CD4-positive, alpha-beta T cell treated with Interleukin-12 subunit alpha and Interleukin-12 subunit beta, for 1 hour (primary cell): ENCODE measurements around the gene CFAP92.
A peak's percentile ranks its signal among the peaks of the same experiment; 100 is the strongest.

Experiments used
- DNase-seq: peaks from one replicate; pipeline ENCODE4 v3.0.0-alpha.2; 2020

The CFAP92 gene, protein sequence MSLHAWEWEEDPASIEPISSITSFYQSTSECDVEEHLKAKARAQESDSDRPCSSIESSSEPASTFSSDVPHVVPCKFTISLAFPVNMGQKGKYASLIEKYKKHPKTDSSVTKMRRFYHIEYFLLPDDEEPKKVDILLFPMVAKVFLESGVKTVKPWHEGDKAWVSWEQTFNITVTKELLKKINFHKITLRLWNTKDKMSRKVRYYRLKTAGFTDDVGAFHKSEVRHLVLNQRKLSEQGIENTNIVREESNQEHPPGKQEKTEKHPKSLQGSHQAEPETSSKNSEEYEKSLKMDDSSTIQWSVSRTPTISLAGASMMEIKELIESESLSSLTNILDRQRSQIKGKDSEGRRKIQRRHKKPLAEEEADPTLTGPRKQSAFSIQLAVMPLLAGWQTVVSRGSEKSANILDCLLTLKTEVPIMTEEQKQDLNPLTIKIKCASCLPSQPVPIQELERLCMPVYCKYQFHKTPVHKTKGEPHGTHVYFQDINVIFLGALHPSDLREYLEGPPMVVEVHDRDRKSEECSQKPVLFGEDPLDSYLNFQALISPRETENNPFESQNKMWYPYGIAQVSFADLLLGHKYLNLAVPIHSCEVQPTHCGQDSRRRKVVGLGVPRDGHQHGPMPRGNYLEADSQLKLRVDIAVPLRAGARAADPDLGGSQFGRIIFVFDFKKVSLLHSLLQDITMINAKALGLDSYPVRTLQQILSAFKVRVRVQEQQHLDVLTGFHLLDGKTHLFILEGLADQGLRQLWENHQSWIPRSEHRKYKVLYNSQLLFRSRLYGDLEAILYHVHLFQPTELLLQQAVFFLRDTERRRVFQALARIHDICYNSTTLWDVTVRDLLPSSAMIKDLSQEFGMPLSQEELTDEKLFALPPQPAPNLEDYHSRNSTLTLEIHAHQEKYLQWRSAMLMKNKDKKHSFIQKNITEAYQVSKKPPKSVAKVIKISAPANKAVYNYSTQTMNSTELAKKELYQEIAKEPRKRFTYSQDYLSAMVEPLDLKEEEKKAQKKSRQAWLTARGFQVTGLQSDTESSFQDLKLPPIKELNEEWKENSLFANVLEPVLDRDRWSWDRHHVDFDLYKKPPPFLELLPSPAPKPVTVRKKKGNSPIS

GRCh38 chr3:128993461-128994172 lies at the start of gene CFAP92:
TSS of gene CFAP92 (minus strand) at chr3:128994076. CDS start at chr3:128993304, 772 bp downstream.
- DNase-seq = peak; percentile 94

GRCh38 chr3:129040579-129041300 lies 46.9 kb upstream of the CFAP92 start:
- DNase-seq = no peak

- DNase-seq = no peak
Observed at GRCh38 chr3:129040039-129040336, 46.1 kb upstream of the CFAP92 start.

DNA sequence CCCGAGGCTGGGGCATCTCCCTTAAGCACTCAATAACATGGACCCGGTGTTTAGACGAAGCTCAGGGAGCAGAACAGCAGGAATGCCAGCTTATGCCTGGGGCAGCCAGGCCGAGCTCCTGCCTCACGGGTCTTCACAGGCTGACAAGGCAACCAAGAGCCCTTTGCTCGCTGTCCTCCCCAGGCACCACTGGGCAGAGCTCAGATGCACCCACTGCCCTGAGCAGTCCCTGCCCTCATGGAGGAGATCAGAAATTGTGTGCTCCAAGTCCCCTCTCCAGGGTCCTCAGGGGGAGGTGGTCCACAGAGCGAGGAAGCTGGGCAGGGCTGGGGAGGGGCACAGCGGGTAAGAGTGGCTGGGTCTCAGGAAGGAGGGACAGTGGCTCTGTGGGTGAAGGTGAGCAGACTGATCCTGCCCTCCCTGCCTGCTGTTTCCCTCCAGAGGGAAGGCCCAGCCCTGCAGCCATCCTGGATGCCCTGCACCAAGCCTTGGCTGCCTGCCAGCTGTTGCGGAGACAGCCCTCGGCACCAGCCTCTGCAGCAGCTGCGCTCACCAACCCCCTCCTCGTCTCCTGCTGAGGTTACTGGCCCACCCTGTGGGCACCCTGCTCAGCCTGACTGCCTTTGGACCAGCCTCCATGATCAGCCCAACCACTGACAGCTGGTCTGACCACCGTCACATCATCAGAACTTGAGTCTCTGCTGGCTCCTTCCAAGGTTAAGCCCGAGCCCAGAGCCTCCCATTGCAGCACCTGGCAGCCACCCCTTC lies 45.6 kb upstream of the CFAP92 start:
- no peak for DNase-seq

DNA sequence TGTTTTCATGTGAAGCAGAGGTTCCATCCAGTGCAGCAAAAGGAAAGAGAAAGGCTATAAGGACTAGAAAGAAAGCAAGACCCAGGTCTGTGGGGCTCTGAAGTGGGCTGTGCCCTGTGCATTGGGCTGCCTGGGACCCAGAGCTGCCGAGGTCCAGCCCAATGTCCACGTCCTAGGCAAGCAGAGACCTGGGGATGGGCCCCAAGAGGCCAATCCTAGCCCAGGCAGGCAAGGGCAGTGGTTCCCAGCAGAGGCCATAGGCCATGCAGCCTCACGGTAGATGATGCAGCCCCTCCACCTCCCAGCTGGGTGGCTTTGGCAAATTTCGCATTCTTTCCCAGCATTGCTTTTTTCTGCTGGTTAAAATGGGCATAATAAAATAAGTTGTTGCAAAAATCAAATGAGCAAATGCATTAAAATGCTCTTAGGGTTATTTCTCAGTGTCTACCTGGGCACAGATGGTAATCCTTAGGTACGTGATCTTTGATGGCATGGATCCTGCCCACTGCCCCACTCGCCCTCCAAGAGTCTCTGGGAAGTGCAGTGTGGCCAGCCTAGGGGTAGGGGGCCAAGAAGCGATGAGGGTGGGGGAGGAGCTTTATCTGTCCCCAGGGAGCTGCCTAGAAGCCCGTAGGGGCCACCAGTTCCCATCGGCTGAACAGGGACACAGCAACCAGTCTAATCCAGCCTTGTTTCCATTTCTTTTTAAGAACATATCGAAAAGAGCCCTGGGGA lies 44.4 kb upstream of the CFAP92 start:
- no peak for DNase-seq

DNA sequence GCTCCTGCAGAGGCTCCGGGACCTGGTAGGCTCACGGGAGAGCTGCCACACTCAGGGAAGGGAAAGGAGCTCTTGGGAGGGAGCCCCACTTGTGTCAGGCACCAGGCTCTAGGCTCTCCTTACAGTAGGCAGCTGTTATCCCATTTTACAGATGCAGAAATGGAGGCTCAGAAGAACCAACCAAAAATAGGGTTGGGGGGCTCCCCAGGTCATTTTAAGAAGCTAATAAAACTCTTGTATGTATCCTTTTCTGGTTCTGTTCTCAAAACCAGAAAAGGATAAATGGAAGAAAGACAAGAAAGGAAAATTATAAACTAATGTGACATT lies 43.2 kb upstream of the CFAP92 start:
- DNase-seq = no peak

DNA sequence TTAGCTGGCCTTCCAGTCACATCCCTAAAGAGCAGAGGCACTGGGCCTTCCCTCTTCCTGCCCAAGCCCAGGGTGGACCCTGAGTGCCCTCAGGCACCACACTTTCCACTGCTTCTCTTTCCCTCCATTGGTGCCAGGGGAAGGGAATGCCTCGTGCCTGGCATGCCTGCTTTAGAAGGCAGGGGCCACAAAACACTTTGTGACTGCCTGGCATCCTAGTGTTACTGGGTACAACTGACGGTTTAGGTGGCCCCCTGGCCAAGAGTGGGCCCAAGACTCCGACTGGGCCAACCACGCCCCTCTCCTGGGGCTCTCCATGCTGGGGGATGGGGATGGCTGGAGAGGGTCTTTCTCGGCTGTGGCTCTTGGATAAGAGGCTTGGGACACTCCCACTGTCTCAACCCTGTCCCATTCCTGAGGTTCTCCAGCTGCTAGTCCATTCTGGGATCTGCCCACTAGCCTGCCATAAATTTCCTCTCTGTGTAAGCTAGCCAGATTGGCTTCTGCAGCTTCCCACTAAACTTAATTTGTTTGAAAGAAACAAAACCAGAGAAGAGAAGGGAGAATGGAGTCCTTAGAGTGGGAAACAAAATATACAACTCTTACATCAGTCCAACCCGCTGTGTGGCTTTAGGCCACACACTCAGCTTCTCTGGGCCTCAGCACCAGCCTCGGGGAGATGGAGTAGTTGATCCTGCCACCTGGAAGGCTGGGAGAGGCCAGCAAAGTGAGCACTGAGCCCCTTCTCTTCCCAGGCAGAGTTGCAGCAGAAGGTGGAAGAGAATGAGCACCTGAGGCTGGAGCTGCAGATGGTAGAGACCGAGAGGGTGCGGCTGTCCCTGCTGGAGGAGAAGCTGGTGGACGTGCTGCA lies 42.6 kb upstream of the CFAP92 start:
- no peak for DNase-seq

- no peak for DNase-seq
Observed at GRCh38 chr3:129035360-129036221, 41.7 kb upstream of the CFAP92 start.

GRCh38 chr3:129034642-129035041 lies 40.8 kb upstream of the CFAP92 start:
- no peak for DNase-seq

DNA sequence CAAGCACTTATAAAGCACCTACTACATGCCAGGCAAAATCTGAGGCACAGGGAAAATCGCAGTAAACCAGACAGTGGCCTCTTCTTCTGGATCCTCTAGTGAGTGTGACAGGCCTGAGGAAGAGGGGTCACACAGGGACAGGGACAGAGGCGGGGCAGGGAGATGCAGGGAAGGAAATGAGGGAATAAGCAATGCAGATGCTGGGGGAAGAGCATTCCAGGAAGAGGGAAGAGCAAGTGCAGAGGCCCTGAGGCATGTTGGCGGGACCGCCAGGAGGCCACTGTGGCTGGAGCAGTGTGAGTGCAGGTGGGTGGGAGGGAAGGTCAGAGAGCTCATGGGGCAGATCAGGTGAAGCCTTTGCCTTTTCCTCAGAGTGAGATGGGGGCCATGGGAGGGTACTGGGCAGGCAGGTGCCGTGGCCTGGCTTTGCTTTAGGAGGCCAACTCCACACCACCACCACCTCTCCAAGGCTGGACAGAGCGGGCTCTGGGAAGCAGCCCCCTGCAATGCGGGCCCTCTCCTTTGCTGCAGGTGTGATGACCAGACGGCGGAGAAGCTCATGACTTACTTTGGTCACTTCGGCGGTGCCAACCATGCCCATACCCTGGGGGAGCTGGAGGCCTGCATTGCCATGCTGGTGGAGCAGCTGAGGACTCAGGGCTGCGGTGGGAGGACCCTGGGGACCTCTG lies 39.9 kb upstream of the CFAP92 start:
- no peak for DNase-seq

DNA sequence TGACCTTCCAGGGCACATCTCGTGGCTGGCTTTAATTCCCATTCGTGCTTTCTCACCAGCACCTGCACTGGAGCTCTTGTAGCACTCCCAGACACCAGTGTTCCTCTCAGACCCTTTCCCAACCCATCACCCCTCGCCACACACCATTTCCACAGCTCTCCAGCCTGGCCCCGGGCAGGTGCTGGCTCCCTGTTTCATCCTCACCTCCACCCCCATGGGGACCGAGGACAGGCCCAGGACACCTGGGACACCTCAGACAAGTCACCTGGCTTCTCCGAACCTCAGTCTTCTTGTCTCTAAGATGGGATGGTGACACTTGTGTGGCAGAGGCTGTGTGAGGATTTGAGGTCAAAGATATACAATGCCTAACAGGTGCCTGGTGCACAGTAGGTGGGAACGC lies 39.3 kb upstream of the CFAP92 start:
- DNase-seq = no peak

- DNase-seq = no peak
Observed at GRCh38 chr3:129032716-129033115, 38.8 kb upstream of the CFAP92 start.

DNA sequence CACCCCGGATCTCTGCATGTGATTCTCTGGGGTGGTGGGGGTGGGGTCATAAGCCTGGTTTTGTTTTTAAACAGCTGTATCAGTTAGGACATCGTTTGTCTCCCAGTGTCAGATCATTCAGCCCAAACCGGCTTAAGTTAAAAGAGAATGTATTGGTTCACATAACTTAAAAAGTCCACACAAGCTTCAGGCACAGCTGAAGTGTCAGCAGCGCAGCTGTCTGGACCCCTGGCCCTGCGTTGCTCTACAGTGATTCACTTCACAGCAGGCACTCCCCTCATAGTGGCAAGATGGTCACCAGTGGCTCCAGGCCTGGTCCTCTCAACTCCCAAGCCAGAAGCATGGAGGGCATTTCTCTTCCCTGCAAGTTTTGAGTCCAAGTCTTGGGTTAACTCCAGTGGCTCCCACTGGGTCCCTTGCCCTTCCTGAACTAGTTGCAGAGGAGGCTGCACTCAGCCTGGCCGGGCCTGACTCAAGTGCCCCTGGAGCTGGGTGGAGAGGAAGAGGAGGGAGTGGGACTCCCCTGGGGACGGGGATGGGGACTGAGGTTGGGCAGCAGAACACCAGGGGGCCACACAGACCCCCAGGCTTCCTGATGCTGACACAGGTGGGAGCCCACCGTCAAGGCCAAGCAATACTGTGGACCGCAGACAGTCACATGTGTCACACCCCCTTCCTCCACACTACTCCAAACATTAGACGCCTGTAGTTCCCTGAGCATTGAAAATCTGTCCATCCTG lies 37.8 kb upstream of the CFAP92 start:
- DNase-seq = no peak

- DNase-seq = no peak
Observed at GRCh38 chr3:129030611-129031010, 36.7 kb upstream of the CFAP92 start.

DNA sequence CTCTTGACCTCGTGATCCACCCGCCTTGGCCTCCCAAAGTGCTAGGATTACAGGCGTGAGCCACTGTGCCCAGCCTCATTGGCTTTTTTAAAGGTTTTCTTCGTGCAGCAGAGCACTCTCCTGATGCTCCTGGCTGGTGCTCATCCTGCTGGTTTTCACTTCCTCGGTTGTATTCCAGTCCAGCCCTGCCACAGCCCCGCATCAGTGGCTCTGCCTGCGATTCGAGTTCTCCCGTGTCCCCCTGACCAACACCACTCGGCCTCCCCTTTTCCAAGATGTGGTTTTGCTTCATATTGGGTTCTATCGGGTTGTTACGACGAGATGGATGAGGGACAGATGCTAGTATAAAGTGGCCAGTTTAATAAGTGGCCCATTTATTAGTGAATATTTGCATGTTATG lies 35.0 kb upstream of the CFAP92 start:
- DNase-seq = no peak

DNA sequence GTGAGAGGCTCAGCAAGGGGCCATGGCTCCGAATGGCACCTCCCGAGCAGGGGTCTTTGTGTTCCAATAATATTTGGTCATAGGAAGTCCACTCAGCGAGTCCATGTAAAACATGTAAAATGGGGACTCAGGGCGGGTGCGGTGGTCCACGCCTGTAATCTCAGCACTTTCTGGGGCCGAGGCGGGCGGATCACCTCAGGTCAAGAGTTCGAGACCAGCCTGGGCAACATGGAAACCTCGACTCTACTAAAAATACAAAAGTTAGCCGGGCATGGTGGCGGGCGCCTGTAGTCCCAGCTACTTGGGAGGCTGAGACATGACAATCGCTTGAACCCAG lies 33.6 kb upstream of the CFAP92 start:
- no peak for DNase-seq

DNA sequence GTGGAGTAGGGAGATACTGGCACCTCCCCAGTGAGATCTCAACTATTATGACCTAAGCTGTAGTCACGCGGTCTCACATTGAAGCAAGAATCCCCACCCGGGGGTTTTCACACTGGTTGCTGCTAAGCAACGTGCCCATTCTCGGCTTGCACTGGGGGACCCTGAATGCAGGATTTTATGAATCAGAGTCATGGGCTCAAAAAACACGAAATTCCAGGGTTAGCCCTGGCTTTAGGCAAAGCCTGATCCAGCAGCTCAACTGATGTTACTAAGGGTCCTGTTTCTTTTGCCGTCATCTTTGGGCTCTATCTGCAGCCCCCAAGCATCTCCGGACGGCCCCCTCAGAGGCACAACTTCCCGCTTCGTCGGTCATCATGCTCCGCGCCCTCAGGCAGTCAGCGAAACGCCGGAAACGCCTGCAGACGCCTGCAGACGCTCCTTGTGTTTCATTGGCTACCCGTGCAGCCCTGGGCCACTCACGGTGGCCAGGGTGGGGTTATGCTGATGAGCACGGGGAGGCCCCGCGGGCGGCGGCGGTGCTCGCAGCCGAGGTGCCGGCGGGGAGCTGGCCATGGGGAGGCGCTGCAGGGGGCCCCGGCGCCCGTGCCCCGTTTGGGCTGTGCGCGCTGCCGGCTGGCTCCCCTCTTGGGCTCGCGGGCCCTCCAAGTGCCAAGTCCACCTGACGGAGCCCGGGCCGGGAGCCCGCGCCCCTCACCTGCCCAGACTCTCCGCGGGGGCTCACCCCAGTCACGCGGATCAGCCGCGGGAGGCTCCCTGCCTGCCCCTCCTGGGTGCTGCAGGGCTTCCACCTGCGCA lies 33.1 kb upstream of the CFAP92 start:
- peak; percentile 94 for DNase-seq
